Hepatocyte (in vitro differentiated cells): ENCODE data around the gene GTF2A2.

Experiments
- EZH2 ChIP-seq: fragments of 200-600 bp; sonication (generic); IDR thresholded peaks from 2 replicates; pipeline ENCODE4 v1.6.1; 2016; ENCODE audit warnings: antibody characterized with exemption, mild to moderate bottlenecking, borderline replicate concordance
- EZH2phosphoT487 ChIP-seq: fragments of 200-600 bp; sonication (generic); IDR thresholded peaks from one replicate; pipeline ENCODE4 v1.6.1; 2018; ENCODE audit warnings: antibody characterized with exemption, mild to moderate bottlenecking, low read depth, moderate library complexity; ENCODE audit not compliant: unreplicated experiment, severe bottlenecking
- TF ChIP-seq, protein P1 (sequence below): fragments of 200-600 bp; sonication (generic); IDR thresholded peaks from 2 replicates; pipeline ENCODE4 v1.5.1; 2016; ENCODE audit warnings: antibody characterized with exemption, mild to moderate bottlenecking; ENCODE audit not compliant: poor library complexity

DNA sequence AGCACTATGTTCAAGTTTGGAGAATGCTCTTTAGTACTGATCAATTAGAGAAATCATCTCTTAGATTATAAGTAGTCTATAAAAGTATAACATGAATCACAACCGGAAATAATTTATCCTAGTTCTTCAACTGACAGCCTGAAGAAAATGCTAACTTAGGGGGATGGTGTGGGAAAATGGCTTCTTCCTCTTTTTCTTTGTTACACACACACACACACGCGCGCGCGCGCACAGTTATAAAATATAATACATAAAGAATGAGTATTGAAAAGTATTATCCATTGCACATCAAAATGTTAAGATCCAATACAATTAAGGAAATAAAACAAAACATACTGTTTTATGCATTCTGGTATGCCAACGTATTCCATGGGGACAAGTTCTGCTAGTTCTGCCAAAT lies 11.2 kb upstream of the GTF2A2 start:
- TF ChIP-seq, protein P1, sequence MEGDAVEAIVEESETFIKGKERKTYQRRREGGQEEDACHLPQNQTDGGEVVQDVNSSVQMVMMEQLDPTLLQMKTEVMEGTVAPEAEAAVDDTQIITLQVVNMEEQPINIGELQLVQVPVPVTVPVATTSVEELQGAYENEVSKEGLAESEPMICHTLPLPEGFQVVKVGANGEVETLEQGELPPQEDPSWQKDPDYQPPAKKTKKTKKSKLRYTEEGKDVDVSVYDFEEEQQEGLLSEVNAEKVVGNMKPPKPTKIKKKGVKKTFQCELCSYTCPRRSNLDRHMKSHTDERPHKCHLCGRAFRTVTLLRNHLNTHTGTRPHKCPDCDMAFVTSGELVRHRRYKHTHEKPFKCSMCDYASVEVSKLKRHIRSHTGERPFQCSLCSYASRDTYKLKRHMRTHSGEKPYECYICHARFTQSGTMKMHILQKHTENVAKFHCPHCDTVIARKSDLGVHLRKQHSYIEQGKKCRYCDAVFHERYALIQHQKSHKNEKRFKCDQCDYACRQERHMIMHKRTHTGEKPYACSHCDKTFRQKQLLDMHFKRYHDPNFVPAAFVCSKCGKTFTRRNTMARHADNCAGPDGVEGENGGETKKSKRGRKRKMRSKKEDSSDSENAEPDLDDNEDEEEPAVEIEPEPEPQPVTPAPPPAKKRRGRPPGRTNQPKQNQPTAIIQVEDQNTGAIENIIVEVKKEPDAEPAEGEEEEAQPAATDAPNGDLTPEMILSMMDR, result no peak
- no peak for TF ChIP-seq EZH2
- TF ChIP-seq EZH2phosphoT487, result no peak
